CD4-positive, CD25-positive, alpha-beta regulatory T cell (primary cell): ENCODE measurements around the gene ATRN. TPM values are rescaled to one million over a fixed set of nuclear protein-coding genes. Genes with fewer than 3 reads are reported as not detected.
A peak's percentile ranks its signal among the peaks of the same experiment; 100 is the strongest.

Experiments used
- ATAC-seq, 2 donors: fragments of 150-1000 bp; cut with Tn5 transposase; one replicate each; pipeline ENCODE4 v1.10.0; 2021; ENCODE audit warnings: low read depth in 2 of 2, moderate number of reproducible peaks in 2 of 2, moderate library complexity in 1 of 2
- DNase-seq, 3 donors: peaks; one replicate each; pipeline versions ENCODE4 v3.0.0 to v3.0.0-alpha.2; 2012 to 2022; ENCODE audit warnings: mixed read lengths in 1 of 3
- H3K27ac ChIP-seq: one replicate; pipeline ENCODE4 v1.7.0; 2013; ENCODE audit warnings: mild to moderate bottlenecking, low read length; ENCODE audit not compliant: insufficient read depth, poor library complexity, severe bottlenecking
- H3K27me3 ChIP-seq: one replicate; pipeline ENCODE4 v1.7.0; 2013; ENCODE audit warnings: low read length; ENCODE audit not compliant: control insufficient read depth, insufficient read depth
- H3K36me3 ChIP-seq: one replicate; pipeline ENCODE4 v1.7.0; 2013; ENCODE audit warnings: mild to moderate bottlenecking, low read length, moderate library complexity; ENCODE audit not compliant: control insufficient read depth, insufficient read depth
- H3K4me1 ChIP-seq: 2 replicates; pipeline ENCODE4 v1.7.0; 2013; ENCODE audit warnings: mild to moderate bottlenecking, low read length; ENCODE audit not compliant: insufficient read depth, control insufficient read depth, poor library complexity, severe bottlenecking
- H3K4me3 ChIP-seq: one replicate; pipeline ENCODE4 v1.7.0; 2013; ENCODE audit warnings: low read depth, mild to moderate bottlenecking, low read length, moderate library complexity
- H3K9me3 ChIP-seq, 2 experiments: 1 replicate in 1 of 2; 2 replicates in 1 of 2; pipeline ENCODE4 v1.7.0; 2013; ENCODE audit warnings: low read length in 2 of 2, mild to moderate bottlenecking in 1 of 2, moderate library complexity in 1 of 2; ENCODE audit not compliant: control insufficient read depth in 2 of 2
- H3K27ac Mint-ChIP-seq, 3 donors: one replicate each; pipeline ENCODE4 v1.8.0; 2020 to 2022; ENCODE audit warnings: mild to moderate bottlenecking in 3 of 3, mixed read lengths in 3 of 3, moderate library complexity in 2 of 3
- H3K27me3 Mint-ChIP-seq: one replicate; pipeline ENCODE4 v1.8.0; 2022; ENCODE audit warnings: mild to moderate bottlenecking, mixed read lengths
- H3K36me3 Mint-ChIP-seq: one replicate; pipeline ENCODE4 v1.8.0; 2020; ENCODE audit warnings: mixed read lengths
- H3K4me1 Mint-ChIP-seq, 4 donors: one replicate each; pipeline ENCODE4 v1.8.0; 2020 to 2022; ENCODE audit warnings: mixed read lengths in 4 of 4, mild to moderate bottlenecking in 1 of 4
- H3K4me3 Mint-ChIP-seq, 4 donors: one replicate each; pipeline ENCODE4 v1.8.0; 2020 to 2022; ENCODE audit warnings: mild to moderate bottlenecking in 4 of 4, mixed read lengths in 4 of 4, moderate library complexity in 3 of 4
- H3K9me3 Mint-ChIP-seq, 7 donors: one replicate each; pipeline ENCODE4 v1.8.0; 2020 to 2022; ENCODE audit warnings: mixed read lengths in 7 of 7, mild to moderate bottlenecking in 3 of 7, moderate library complexity in 2 of 7
- polyA plus RNA-seq, 4 donors: library from polyadenylated mRNA; unstranded; fragments of 300-500 nt; fragmentation: Illumina TruSeq; gene quantifications; one replicate each; pipeline ENCODE4 v1.2.3, GENCODE V29; 2021
- total RNA-seq: library from RNA; stranded (reverse); gene quantifications from one replicate; pipeline ENCODE4 v1.2.3, GENCODE V29; 2022

Gene ATRN
- total and polyA plus RNA-seq, 5 donors from 2014 or later = 5.9 to 12.9 (median 7.5) TPM

DNA sequence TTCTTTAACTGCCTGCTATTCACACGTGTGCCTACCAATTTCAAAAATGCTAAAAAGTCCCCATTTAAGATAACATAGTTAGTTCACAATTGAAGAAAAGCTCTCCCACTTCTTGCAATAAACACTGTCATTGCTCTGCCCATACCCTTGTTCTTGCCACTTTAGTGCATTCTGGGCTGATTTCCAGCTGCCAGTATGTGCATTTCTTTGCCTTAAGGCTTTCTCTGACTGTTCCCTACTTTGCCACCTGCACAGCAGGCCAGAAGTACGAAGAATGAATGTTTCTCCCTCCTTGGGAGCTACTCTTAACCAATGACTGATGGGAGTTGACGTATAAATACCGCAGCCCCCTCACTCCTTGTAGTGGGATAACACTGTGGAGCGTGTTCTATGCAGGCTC is 16.0 kb upstream of the ATRN start:
- DNase-seq (no peak), ATAC-seq (no peak)
- H3K36me3 Mint-ChIP-seq = no peaks in the 10 kb centered on the region
- Histone ChIP-seq H3K27me3 (peaks cover 2% of the 10 kb centered on the region), H3K27ac (no peak overlapping the region), H3K36me3 (no peaks in the 10 kb centered on the region), H3K4me1 (no peaks in the 10 kb centered on the region), H3K9me3 (no peaks in the 10 kb centered on the region), H3K4me3 (no peak overlapping the region)
- peak overlapping the region in 1 of 3 donors; percentile 12 for H3K27ac Mint-ChIP-seq
- no peak overlapping the region for H3K4me3 Mint-ChIP-seq
- H3K4me1 Mint-ChIP-seq = no peaks in the 10 kb centered on the region
- peaks cover 26% of the 10 kb centered on the region for H3K27me3 Mint-ChIP-seq
- peaks cover 0 to 4% (median 0%) of the 10 kb centered on the region in 7 donors for H3K9me3 Mint-ChIP-seq

DNA sequence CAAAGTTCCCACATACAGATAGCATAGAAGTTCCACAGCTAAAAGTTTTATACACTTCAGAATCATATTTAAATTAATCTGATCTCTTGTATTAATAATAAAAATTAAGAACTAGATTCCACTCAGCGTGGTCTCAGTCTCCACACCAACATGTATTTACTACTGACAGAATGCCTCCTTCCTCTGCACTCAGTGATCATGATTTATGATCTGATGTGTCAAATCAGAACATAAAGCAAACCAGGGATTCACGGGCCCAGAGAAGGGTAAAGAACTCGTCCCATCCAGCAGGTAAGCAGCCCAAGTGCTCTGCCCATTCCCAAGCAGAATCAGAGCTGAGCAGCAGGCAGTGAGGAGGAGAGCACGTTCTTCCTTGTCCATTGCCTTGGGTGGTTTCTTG is 14.2 kb upstream of the ATRN start:
- Histone ChIP-seq H3K36me3 (no peaks in the 10 kb centered on the region), H3K9me3 (no peaks in the 10 kb centered on the region), H3K27me3 (peaks cover 2% of the 10 kb centered on the region), H3K27ac (no peak overlapping the region), H3K4me1 (no peaks in the 10 kb centered on the region), H3K4me3 (no peak overlapping the region)
- no peak for DNase-seq
- Mint-ChIP-seq H3K9me3 (peaks cover 0 to 4% (median 0%) of the 10 kb centered on the region in 7 donors), H3K27me3 (peaks cover 18% of the 10 kb centered on the region), H3K27ac (no peak overlapping the region), H3K4me3 (no peak overlapping the region), H3K4me1 (peaks cover 0 to 2% (median 0%) of the 10 kb centered on the region in 4 donors), H3K36me3 (no peaks in the 10 kb centered on the region)
- no peak for ATAC-seq

DNA sequence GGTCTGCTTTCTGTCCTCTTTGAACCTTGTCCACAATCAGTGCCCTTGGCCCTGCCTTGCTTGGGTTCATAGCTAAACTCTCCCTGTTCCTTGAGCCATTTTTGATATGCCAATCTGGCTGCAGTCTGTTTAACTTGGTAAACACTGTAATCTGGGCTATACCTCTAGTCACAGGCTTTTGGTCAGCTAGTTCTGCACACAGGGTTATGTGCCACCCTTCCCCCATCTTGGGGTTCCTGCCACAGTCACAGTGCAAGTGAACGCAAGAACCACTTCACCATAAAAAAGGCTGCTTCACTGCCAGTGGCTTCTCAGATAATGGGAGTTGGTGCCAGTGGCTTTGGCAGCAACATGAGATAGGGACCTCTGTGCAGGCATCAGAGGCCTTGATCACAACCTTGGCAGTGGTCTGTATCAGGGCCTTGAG is 10.9 kb upstream of the ATRN start:
- DNase-seq (no peak), ATAC-seq (no peak)
- Mint-ChIP-seq H3K4me1 (peaks cover 0 to 2% (median 0%) of the 10 kb centered on the region in 4 donors), H3K27ac (no peak overlapping the region), H3K36me3 (no peaks in the 10 kb centered on the region), H3K4me3 (no peak overlapping the region), H3K27me3 (peaks cover 5% of the 10 kb centered on the region), H3K9me3 (peaks cover 0 to 1% (median 0%) of the 10 kb centered on the region in 7 donors)
- Histone ChIP-seq H3K27me3 (no peaks in the 10 kb centered on the region), H3K9me3 (no peaks in the 10 kb centered on the region), H3K27ac (no peak overlapping the region), H3K4me1 (no peaks in the 10 kb centered on the region), H3K4me3 (no peak overlapping the region), H3K36me3 (no peaks in the 10 kb centered on the region)

DNA sequence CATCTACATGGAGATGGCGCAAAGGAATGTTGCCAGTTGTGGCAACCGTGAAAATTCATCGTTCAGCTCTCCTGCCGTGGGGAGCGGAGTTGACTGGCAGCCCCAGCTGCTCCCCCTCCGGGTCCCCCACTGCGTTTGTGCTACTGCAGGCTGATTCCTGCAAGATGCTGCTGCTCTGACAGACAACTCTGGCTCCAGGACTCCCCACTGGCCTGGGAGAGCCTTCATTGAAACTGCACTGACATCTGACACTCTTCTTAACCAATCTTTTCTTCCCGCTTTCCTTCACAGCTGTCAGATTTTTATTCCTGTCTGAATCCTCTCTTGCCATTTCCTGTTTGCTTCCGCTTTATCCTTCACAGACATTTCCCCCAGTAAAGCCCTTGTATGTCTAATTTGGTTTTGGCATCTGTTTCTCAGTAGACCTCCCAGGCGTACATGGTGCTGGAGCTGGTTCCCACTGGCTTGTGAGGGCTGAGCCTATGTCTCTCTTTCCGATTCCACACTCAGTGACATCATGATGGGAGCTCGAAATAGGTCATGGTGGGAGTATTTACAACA is 9.5 kb upstream of the ATRN start:
- H3K27ac Mint-ChIP-seq = no peak overlapping the region
- H3K4me1 ChIP-seq = no peaks in the 10 kb centered on the region
- DNase-seq = no peak

DNA sequence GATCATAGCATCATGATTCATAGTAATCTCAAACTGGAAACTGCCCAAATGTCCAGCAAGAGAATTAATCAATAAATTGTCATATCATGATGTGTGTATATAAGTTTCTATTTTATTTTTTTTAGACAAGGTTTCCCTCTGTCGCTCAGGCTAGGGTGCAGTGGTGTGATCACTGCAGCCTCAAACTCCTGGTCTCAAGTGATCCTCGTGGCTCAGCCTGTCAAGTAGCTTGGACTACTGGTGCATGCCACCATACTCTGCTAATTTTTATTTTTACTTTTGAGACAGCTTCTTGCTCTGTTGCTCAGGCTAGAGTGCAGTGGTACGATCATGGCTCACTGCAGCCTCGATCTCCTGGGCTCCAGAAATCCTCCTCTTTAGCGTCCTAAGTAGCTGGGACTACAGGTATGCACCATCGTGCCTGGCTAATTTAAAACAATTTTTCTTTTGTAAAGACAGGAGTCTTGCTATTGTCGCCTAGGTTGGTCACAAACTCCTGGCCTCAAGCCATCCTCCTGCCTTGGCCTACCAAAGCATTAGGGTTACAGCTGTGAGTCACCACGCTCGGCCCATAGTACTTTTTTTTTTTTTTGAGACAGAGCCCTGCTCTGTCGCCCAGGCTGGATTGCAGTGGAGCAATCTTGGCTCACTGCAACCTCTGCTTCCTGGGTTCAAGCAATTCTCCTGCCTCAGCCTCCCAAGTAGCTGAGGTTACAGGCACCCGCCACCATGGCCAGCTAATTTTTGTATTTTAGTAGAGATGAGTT is 8.7 kb upstream of the ATRN start:
- no peak for DNase-seq
- Mint-ChIP-seq H3K4me3 (no peak overlapping the region), H3K4me1 (peaks cover 0 to 2% (median 0%) of the 10 kb centered on the region in 4 donors), H3K27me3 (peaks cover 15% of the 10 kb centered on the region), H3K9me3 (no peaks in the 10 kb centered on the region), H3K36me3 (no peaks in the 10 kb centered on the region), H3K27ac (no peak overlapping the region)
- ATAC-seq = no peak
- H3K9me3 ChIP-seq = no peaks in the 10 kb centered on the region
- H3K36me3 ChIP-seq = no peaks in the 10 kb centered on the region
- peaks cover 6% of the 10 kb centered on the region for H3K27me3 ChIP-seq
- no peak overlapping the region for H3K27ac ChIP-seq
- no peaks in the 10 kb centered on the region for H3K4me1 ChIP-seq
- no peak overlapping the region for H3K4me3 ChIP-seq

More for the DNA sequence above, 9.5 kb upstream of the ATRN start:
- no peaks in the 10 kb centered on the region for H3K9me3 Mint-ChIP-seq
- H3K4me3 ChIP-seq = no peak overlapping the region
- no peaks in the 10 kb centered on the region for H3K9me3 ChIP-seq
- H3K27ac ChIP-seq = no peak overlapping the region
- peaks cover 6% of the 10 kb centered on the region for H3K27me3 ChIP-seq
- no peak overlapping the region for H3K4me3 Mint-ChIP-seq
- no peak for ATAC-seq
- H3K36me3 ChIP-seq = no peaks in the 10 kb centered on the region
- H3K36me3 Mint-ChIP-seq = no peaks in the 10 kb centered on the region
- H3K27me3 Mint-ChIP-seq = peaks cover 14% of the 10 kb centered on the region
- H3K4me1 Mint-ChIP-seq = peaks cover 0 to 2% (median 0%) of the 10 kb centered on the region in 4 donors

DNA sequence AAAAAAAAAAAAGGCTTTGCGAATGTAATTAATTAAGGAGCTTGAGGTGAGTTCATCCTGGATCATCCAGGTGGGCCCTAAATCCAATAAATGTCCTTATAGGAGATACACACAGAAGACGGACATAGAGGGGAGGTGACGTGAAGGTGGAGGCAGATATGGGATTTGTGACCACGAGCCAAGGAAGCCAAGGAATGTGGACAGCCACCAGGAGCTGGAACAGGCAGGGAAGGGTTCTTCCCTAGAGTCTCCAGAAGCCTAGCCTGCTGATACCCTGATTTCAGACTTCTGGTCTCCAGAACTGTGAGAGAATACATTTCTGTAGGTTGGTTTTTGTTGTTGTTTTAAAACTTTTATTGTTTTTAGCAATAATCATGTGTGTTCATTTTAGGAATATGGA is 6.7 kb upstream of the ATRN start:
- Histone ChIP-seq H3K27ac (no peak overlapping the region), H3K27me3 (peaks cover 6% of the 10 kb centered on the region), H3K4me1 (no peaks in the 10 kb centered on the region), H3K4me3 (no peak overlapping the region), H3K9me3 (no peaks in the 10 kb centered on the region), H3K36me3 (no peaks in the 10 kb centered on the region)
- ATAC-seq (no peak), DNase-seq (no peak)
- peaks cover 0 to 2% (median 0%) of the 10 kb centered on the region in 4 donors for H3K4me1 Mint-ChIP-seq
- H3K27me3 Mint-ChIP-seq = peaks cover 25% of the 10 kb centered on the region
- no peaks in the 10 kb centered on the region for H3K36me3 Mint-ChIP-seq
- H3K27ac Mint-ChIP-seq = no peak overlapping the region
- H3K9me3 Mint-ChIP-seq = no peaks in the 10 kb centered on the region
- no peak overlapping the region for H3K4me3 Mint-ChIP-seq

DNA sequence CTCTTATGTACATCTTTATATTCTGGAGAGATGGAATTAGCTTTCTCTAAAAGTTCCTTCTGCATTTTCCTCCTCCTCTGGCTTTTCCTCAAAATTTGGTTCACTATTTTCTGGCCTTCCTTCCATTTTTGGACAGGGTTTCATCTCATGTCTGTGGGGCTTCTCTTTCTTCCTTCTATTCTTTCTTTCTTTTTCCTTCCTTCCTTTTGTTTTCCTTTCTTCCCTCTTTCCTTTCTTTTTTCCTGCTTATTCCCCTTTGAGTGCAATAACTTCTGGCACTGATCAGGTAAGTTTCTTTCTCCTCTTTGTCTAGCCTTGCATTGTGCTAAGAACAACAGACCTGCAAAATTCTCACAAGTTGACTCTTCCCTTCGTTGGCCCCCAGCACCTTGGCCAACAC is 5.5 kb upstream of the ATRN start:
- H3K27ac ChIP-seq = no peak overlapping the region
- DNase-seq (no peak), ATAC-seq (no peak)
- H3K27me3 ChIP-seq = peaks cover 6% of the 10 kb centered on the region
- Mint-ChIP-seq H3K4me1 (peaks cover 0 to 5% (median 3%) of the 10 kb centered on the region in 4 donors), H3K9me3 (no peaks in the 10 kb centered on the region), H3K36me3 (no peaks in the 10 kb centered on the region), H3K4me3 (no peak overlapping the region), H3K27ac (no peak overlapping the region), H3K27me3 (peaks cover 26% of the 10 kb centered on the region)
- H3K4me1 ChIP-seq = no peaks in the 10 kb centered on the region
- no peaks in the 10 kb centered on the region for H3K9me3 ChIP-seq
- H3K4me3 ChIP-seq = no peak overlapping the region
- H3K36me3 ChIP-seq = no peaks in the 10 kb centered on the region
